Activated CD4-positive, alpha-beta T cell treated with anti-CD3 and anti-CD28 coated beads for 36 hours (primary cell): ENCODE results near the gene OGG1. TPM values are rescaled to one million over a fixed set of nuclear protein-coding genes. Genes with fewer than 3 reads are reported as not detected.
A peak's percentile ranks its signal among the peaks of the same experiment; 100 is the strongest.

Experiments
- ATAC-seq: fragments of 200-7000 bp; cut with Tn5 transposase; one replicate; pipeline ENCODE4 v1.10.0; 2021; ENCODE audit warnings: mild to moderate bottlenecking, moderate library complexity
- CTCF ChIA-PET: fragments of 350-600 bp; sonication (Branson Sonifier 250); formaldehyde crosslinking; loops from one replicate; lab custom pipeline; 2021; ENCODE audit warnings: antibody characterized with exemption; lab: Charles Lee
- POLR2A ChIA-PET: fragments of 350-600 bp; sonication (Branson Sonifier 250); formaldehyde crosslinking; loops from one replicate; lab custom pipeline; 2021; ENCODE audit warnings: antibody characterized with exemption, inconsistent platforms; lab: Charles Lee
- DNase-seq: peaks from one replicate; pipeline ENCODE4 v3.0.0-alpha.2; 2020
- H3K27ac Mint-ChIP-seq: one replicate; pipeline ENCODE4 v1.8.0; 2021; ENCODE audit warnings: mixed read lengths
- H3K27me3 Mint-ChIP-seq: one replicate; pipeline ENCODE4 v1.8.0; 2021; ENCODE audit warnings: mixed read lengths
- H3K36me3 Mint-ChIP-seq: one replicate; pipeline ENCODE4 v1.8.0; 2021; ENCODE audit warnings: low read depth, mixed read lengths
- H3K4me1 Mint-ChIP-seq: one replicate; pipeline ENCODE4 v1.8.0; 2021; ENCODE audit warnings: mixed read lengths
- H3K4me3 Mint-ChIP-seq: one replicate; pipeline ENCODE4 v1.8.0; 2021; ENCODE audit warnings: mild to moderate bottlenecking, moderate library complexity, mixed read lengths
- H3K9me3 Mint-ChIP-seq: one replicate; pipeline ENCODE4 v1.8.0; 2021; ENCODE audit warnings: low read depth, mixed read lengths
- intact Hi-C, 2 experiments: fragments of 100-400 bp; cut with DNase I in 1 of 2; cut with micrococcal nuclease in 1 of 2; formaldehyde crosslinking; loops; one replicate each; pipeline versions ENCODE4 v1.14.2 to v1.15.1; 2022 to 2024; cut with DNase I, micrococcal nuclease
- total RNA-seq, 2 experiments: library from RNA; stranded (reverse); gene quantifications; one replicate each; pipeline ENCODE4 v1.2.3, GENCODE V29; 2021

OGG1 gene
- total RNA-seq, 2 experiments from 2014 or later: 36.4 to 61.6 TPM

GRCh38 chr3:9777694-9778021, 27.9 kb downstream of the OGG1 start:
- DNase-seq (peak; percentile 50), ATAC-seq (peak; percentile 48)
- ChIA-PET CTCF (interaction anchor here (0.6 to 2.4 kb wide), 8 partner anchors 9 to 45 kb away, joined by 3 to 11 read pairs (median 7); partner anchors contain the start of genes ARPC4, OGG1 and TADA3), POLR2A (interaction anchor here (0.9 to 1.7 kb wide), 7 partner anchors 8 to 381 kb away, joined by 3 to 13 read pairs (median 4); partner anchors contain the start of genes ARPC4, CAMK1 and TADA3)
- Mint-ChIP-seq H3K36me3 (peaks cover 27% of the 10 kb centered on the region), H3K4me1 (peaks cover 58% of the 10 kb centered on the region), H3K27ac (peak overlapping the region; percentile 95), H3K4me3 (peak overlapping the region; percentile 30), H3K9me3 (no peaks in the 10 kb centered on the region), H3K27me3 (no peaks in the 10 kb centered on the region)
- intact Hi-C loops: loop anchor here (1.0 to 5.0 kb wide), 7 partner anchors 8 to 465 kb away; partner anchors contain the start of genes BRPF1 (in 2 of the 2), TADA3 (in 2 of the 2) and CAMK1 (in 1 of the 2)

- Mint-ChIP-seq H3K4me1 (peaks cover 61% of the 10 kb centered on the region), H3K9me3 (no peaks in the 10 kb centered on the region), H3K36me3 (peaks cover 34% of the 10 kb centered on the region), H3K4me3 (peak overlapping the region; percentile 36), H3K27me3 (no peaks in the 10 kb centered on the region), H3K27ac (peak overlapping the region; percentile 95)
- CTCF ChIA-PET: interaction anchor here (0.6 to 2.4 kb wide), 8 partner anchors 9 to 355 kb away, joined by 3 to 11 read pairs (median 7); partner anchors contain the start of genes ARPC4, OGG1 and TADA3
- POLR2A ChIA-PET: interaction anchor here (0.7 to 1.7 kb wide), 8 partner anchors 9 to 382 kb away, joined by 3 to 13 read pairs (median 4); partner anchors contain the start of genes ARPC4, CAMK1 and TADA3
- intact Hi-C loops: loop anchor here (1.0 to 5.0 kb wide), 8 partner anchors 9 to 464 kb away; partner anchors contain the start of genes BRPF1 (in 2 of the 2), TADA3 (in 2 of the 2) and CAMK1 (in 1 of the 2)
- ATAC-seq (peak; percentile 87), DNase-seq (peak; percentile 87)
Measured at GRCh38 chr3:9778143-9779074, 28.7 kb downstream of the OGG1 start.

GRCh38 chr3:9779075-9779593, 29.4 kb downstream of the OGG1 start:
- ATAC-seq (no peak), DNase-seq (peak; percentile 33)
- Mint-ChIP-seq H3K27me3 (no peaks in the 10 kb centered on the region), H3K27ac (peak overlapping the region; percentile 95), H3K36me3 (peaks cover 34% of the 10 kb centered on the region), H3K4me3 (peak overlapping the region; percentile 36), H3K4me1 (peaks cover 61% of the 10 kb centered on the region), H3K9me3 (no peaks in the 10 kb centered on the region)
- ChIA-PET POLR2A (interaction anchor here (1.5 to 1.7 kb wide), 2 partner anchors 9 to 25 kb away, joined by 6 to 7 read pairs; partner anchors contain the start of gene CAMK1), CTCF (interaction anchor here (2.1 to 2.4 kb wide), 2 partner anchors 11 to 12 kb away, joined by 8 to 11 read pairs; no protein-coding TSS in a partner anchor)
- intact Hi-C loops: loop anchor here (1.0 to 5.0 kb wide), 3 partner anchors 47 to 463 kb away; partner anchors contain the start of gene BRPF1 (in 1 of the 2)

- Mint-ChIP-seq H3K4me1 (peaks cover 61% of the 10 kb centered on the region), H3K27ac (peak overlapping the region; percentile 95), H3K9me3 (no peaks in the 10 kb centered on the region), H3K36me3 (peaks cover 37% of the 10 kb centered on the region), H3K4me3 (no peak overlapping the region), H3K27me3 (no peaks in the 10 kb centered on the region)
- DNase-seq (peak; percentile 56), ATAC-seq (peak; percentile 22)
- intact Hi-C loops: loop anchor here (1.0 to 5.0 kb wide), 3 partner anchors 48 to 462 kb away; partner anchors contain the start of gene BRPF1 (in 1 of the 2)
- ChIA-PET CTCF (no interaction called here), POLR2A (interaction anchor here (0.5 to 0.6 kb wide), 3 partner anchors 197 to 964 kb away, joined by 3 to 6 read pairs (median 3); no protein-coding TSS in a partner anchor)
Measured at GRCh38 chr3:9779721-9780457, 30.1 kb downstream of the OGG1 start.

GRCh38 chr3:9780458-9780812, 30.7 kb downstream of the OGG1 start:
- POLR2A ChIA-PET: interaction anchor here (0.5 to 0.6 kb wide), 2 partner anchors 13 to 197 kb away, joined by 3 read pairs; partner anchors contain the start of gene ARPC4
- peaks cover 42% of the 10 kb centered on the region for H3K36me3 Mint-ChIP-seq
- peak overlapping the region; percentile 95 for H3K27ac Mint-ChIP-seq
- intact Hi-C loops: no loop called here
- H3K4me3 Mint-ChIP-seq: no peak overlapping the region
- CTCF ChIA-PET: no interaction called here
- no peaks in the 10 kb centered on the region for H3K9me3 Mint-ChIP-seq
- ATAC-seq: no peak
- no peak for DNase-seq
- H3K27me3 Mint-ChIP-seq: no peaks in the 10 kb centered on the region
- peaks cover 61% of the 10 kb centered on the region for H3K4me1 Mint-ChIP-seq

GRCh38 chr3:9780910-9781309, 31.2 kb downstream of the OGG1 start:
- no peak for DNase-seq
- Mint-ChIP-seq H3K27me3 (no peaks in the 10 kb centered on the region), H3K36me3 (peaks cover 47% of the 10 kb centered on the region), H3K4me3 (no peak overlapping the region), H3K9me3 (no peaks in the 10 kb centered on the region), H3K27ac (peak overlapping the region; percentile 95), H3K4me1 (peaks cover 62% of the 10 kb centered on the region)
- intact Hi-C loops: no loop called here
- CTCF ChIA-PET: no interaction called here
- POLR2A ChIA-PET: interaction anchor here (0.6 to 0.7 kb wide), 2 partner anchors 12 to 32 kb away, joined by 3 to 4 read pairs; partner anchors contain the start of gene ARPC4
- ATAC-seq: no peak

GRCh38 chr3:9781551-9781950, 31.8 kb downstream of the OGG1 start:
- peaks cover 52% of the 10 kb centered on the region for H3K36me3 Mint-ChIP-seq
- H3K27me3 Mint-ChIP-seq: no peaks in the 10 kb centered on the region
- ChIA-PET POLR2A (interaction anchor here (0.7 to 1.1 kb wide), 2 partner anchors 8 to 33 kb away, joined by 3 to 4 read pairs; no protein-coding TSS in a partner anchor), CTCF (interaction anchor here (0.9 to 1.6 kb wide), 3 partner anchors 11 to 54 kb away, joined by 3 to 8 read pairs (median 3); partner anchors contain the start of genes ARPC4, CAMK1 and TADA3)
- H3K9me3 Mint-ChIP-seq: no peaks in the 10 kb centered on the region
- DNase-seq (no peak), ATAC-seq (no peak)
- H3K27ac Mint-ChIP-seq: peak overlapping the region; percentile 34
- peaks cover 64% of the 10 kb centered on the region for H3K4me1 Mint-ChIP-seq
- H3K4me3 Mint-ChIP-seq: no peak overlapping the region
- intact Hi-C loops: no loop called here

GRCh38 chr3:9781978-9782603, 32.3 kb downstream of the OGG1 start:
- Mint-ChIP-seq H3K4me1 (peaks cover 64% of the 10 kb centered on the region), H3K9me3 (no peaks in the 10 kb centered on the region), H3K27me3 (no peaks in the 10 kb centered on the region), H3K4me3 (no peak overlapping the region), H3K27ac (peak overlapping the region; percentile 63), H3K36me3 (peaks cover 58% of the 10 kb centered on the region)
- ATAC-seq (no peak), DNase-seq (no peak)
- POLR2A ChIA-PET: interaction anchor here (1.1 to 1.4 kb wide), 2 partner anchors 8 to 10 kb away, joined by 3 to 4 read pairs; partner anchors contain the start of genes ARPC4 and TADA3
- CTCF ChIA-PET: interaction anchor here (0.6 to 1.6 kb wide), 5 partner anchors 10 to 166 kb away, joined by 3 to 8 read pairs (median 3); partner anchors contain the start of genes ARPC4, CAMK1 and TADA3
- intact Hi-C loops: no loop called here

- ChIA-PET POLR2A (interaction anchor here (0.6 to 1.4 kb wide), 2 partner anchors 10 to 421 kb away, joined by 4 to 5 read pairs; partner anchors contain the start of genes ARPC4 and TADA3), CTCF (interaction anchor here (0.6 to 1.6 kb wide), 4 partner anchors 10 to 166 kb away, joined by 3 to 8 read pairs (median 4); partner anchors contain the start of genes ARPC4, CAMK1 and TADA3)
- H3K27ac Mint-ChIP-seq: no peak overlapping the region
- H3K27me3 Mint-ChIP-seq: no peaks in the 10 kb centered on the region
- peaks cover 64% of the 10 kb centered on the region for H3K4me1 Mint-ChIP-seq
- intact Hi-C loops: no loop called here
- peaks cover 65% of the 10 kb centered on the region for H3K36me3 Mint-ChIP-seq
- ATAC-seq (no peak), DNase-seq (no peak)
- H3K4me3 Mint-ChIP-seq: no peak overlapping the region
- H3K9me3 Mint-ChIP-seq: no peaks in the 10 kb centered on the region
Measured at GRCh38 chr3:9782770-9783169, 33.0 kb downstream of the OGG1 start.
